ENCODE measurements around the gene MRPS10.
"Not testable (repeated sequence)": the region's sequence is repeated elsewhere in the genome, so short reads cannot be mapped to it uniquely, and the experiment has no call there.

Gene MRPS10

GRCh38 chr6:42171813-42172581 is 45.7 kb downstream of the MRPS10 start:
- DNase-seq, result no peak

GRCh38 chr6:42169780-42170179 is 47.9 kb downstream of the MRPS10 start:
- not testable (repeated sequence) for DNase-seq

GRCh38 chr6:42168650-42169049 is 49.0 kb downstream of the MRPS10 start:
- no peak for DNase-seq

GRCh38 chr6:42166444-42167141 is 51.1 kb downstream of the MRPS10 start:
- peak; percentile 68 to 79 for DNase-seq

DNA sequence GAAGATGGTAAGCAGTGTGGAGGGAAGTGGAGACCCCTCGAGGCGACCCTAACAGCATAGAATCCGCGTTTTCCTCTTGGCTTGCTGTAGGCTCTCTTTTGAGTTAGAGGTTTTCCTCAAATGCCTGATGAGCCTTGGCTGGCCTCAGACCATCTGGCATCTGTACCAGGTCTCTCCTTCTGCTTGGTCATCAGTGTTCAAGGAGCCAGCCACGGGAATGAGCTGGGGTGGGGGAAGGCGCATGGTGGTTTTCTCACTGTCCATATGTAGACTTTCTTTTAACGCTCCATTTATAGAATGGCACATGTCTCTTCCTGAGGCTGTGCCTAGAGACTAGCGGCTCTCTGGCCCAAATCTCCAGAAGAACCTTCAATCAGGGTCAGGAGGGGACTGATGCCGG is 52.6 kb downstream of the MRPS10 start:
- no peak for DNase-seq

- DNase-seq, result peak in 1 of 2 experiments; percentile 12
Observed at GRCh38 chr6:42163981-42164380, 53.7 kb downstream of the MRPS10 start.

DNA sequence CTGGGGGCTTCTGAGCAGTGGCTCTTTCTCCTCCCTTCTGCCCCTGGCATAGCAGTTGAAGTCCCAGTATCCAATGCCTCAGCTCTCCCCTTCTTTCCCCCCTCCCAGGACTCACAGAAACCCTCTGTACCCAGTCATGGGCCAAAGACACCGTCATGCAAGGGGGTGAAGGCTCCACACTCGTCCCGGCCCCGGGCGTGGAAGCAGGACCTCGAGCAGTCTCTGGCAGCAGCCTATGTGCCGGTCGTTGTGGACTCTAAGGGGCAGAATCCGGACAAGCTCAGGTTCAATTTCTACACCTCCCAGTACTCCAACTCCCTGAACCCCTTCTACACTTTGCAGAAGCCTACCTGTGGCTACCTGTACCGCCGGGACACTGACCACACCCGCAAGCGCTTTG is 54.8 kb downstream of the MRPS10 start:
- no peak for DNase-seq

GRCh38 chr6:42162384-42162783 is 55.3 kb downstream of the MRPS10 start:
- no peak for DNase-seq

DNA sequence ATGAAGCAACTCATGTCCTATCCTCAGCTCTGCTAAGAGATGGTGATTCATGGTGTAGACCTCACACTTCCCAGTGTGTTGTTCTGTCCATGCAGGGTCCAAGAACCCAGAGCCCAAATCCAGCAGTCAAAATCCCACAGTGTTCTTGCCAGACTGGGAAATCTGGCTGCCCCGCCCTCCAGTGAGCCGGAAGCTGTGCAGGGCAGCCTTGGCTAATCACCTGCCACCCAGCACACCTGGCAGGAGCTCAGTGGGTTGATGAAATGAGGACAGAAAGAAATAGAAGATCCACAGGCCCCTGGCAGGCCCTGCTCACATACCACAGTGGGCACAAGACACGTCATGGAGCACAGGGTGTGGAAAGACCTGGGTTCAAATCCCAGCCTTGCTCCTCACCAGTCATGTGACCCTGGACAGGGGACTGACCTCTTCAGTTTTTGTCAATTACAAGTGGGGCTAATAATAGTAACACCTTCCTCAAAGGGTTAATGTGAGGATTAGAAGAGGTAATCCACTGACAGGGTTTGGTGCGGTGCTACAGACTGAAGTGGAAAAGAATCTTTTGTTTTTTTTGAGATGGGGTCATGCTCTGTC is 58.1 kb downstream of the MRPS10 start:
- DNase-seq, result no peak

- DNase-seq, result no peak
Observed at GRCh38 chr6:42158631-42159030, 59.0 kb downstream of the MRPS10 start.

- no peak for DNase-seq
Observed at GRCh38 chr6:42158011-42158410, 59.6 kb downstream of the MRPS10 start.
